Omental fat pad (tissue), 4 donors: ENCODE results near the gene BBC3. TPM values are rescaled to one million over a fixed set of nuclear protein-coding genes. Genes with fewer than 3 reads are reported as not detected.
A peak's percentile ranks its signal among the peaks of the same experiment; 100 is the strongest.

Experiments used
- ATAC-seq: fragments of 150-250 bp; one replicate; pipeline ENCODE4 v1.9.1; 2016; ENCODE audit warnings: mild to moderate bottlenecking, moderate library complexity; ENCODE audit not compliant: low FRiP score
- DNase-seq: peaks from one replicate; pipeline ENCODE4 v3.0.0-alpha.2; 2019; ENCODE audit warnings: low spot score
- CTCF ChIP-seq, 3 donors: fragments of 450-650 bp; IDR thresholded peaks; one replicate each; pipeline ENCODE4 v1.5.1; 2016 to 2017; ENCODE audit warnings: antibody characterized with exemption in 3 of 3, mild to moderate bottlenecking in 3 of 3, moderate library complexity in 2 of 3
- total RNA-seq, 4 donors: library from RNA; depleted of rRNA; stranded (reverse); fragments of >200 nt; gene quantifications; one replicate each; pipeline ENCODE4 v1.1.0, GENCODE V29; 2016

BBC3 gene
- total RNA-seq, 4 donors from 2014 or later, result 1.0 to 9.1 (median 1.8) TPM

- DNase-seq (peak; percentile 58), ATAC-seq (peak; percentile 70)
- TF ChIP-seq CTCF (IDR thresholded peaks at IDR 0.05), result no peak
These were observed 5.1 kb downstream of the BBC3 start for GRCh38 chr19:47225746-47226425.

GRCh38 chr19:47221890-47222289 is 9.1 kb downstream of the BBC3 start:
- DNase-seq, result no peak
- no peak for TF ChIP-seq CTCF (IDR thresholded peaks at IDR 0.05)
- no peak for ATAC-seq

GRCh38 chr19:47221080-47221841 is 9.7 kb downstream of the BBC3 start:
- TF ChIP-seq CTCF (IDR thresholded peaks at IDR 0.05), result no peak
- DNase-seq (no peak), ATAC-seq (no peak)

- no peak for TF ChIP-seq CTCF (IDR thresholded peaks at IDR 0.05)
- no peak for ATAC-seq
- no peak for DNase-seq
These were observed 15.4 kb downstream of the BBC3 start for GRCh38 chr19:47215581-47215980.

GRCh38 chr19:47210689-47211316 is 20.2 kb downstream of the BBC3 start:
- peak; percentile 97 for DNase-seq
- ATAC-seq, result peak; percentile 84
- peak in 2 of 3 donors; percentile 39 to 72 for TF ChIP-seq CTCF (IDR thresholded peaks at IDR 0.05)

- ATAC-seq, result no peak
- no peak for TF ChIP-seq CTCF (IDR thresholded peaks at IDR 0.05)
- no peak for DNase-seq
These were observed 20.9 kb downstream of the BBC3 start for GRCh38 chr19:47210180-47210490.
